Muscle layer of duodenum (tissue), 2 donors: ENCODE results near the gene ABCC12.

Experiments used
- H3K27ac ChIP-seq: one replicate; pipeline ENCODE4 v1.7.0; 2013; ENCODE audit warnings: mild to moderate bottlenecking, low read length
- H3K27me3 ChIP-seq: one replicate; pipeline ENCODE4 v1.7.0; 2013; ENCODE audit warnings: low read depth, mild to moderate bottlenecking, control low read depth, low read length
- H3K36me3 ChIP-seq, 2 donors: one replicate each; pipeline ENCODE4 v1.7.0; 2013; ENCODE audit warnings: low read length in 2 of 2, control low read depth in 1 of 2, mild to moderate bottlenecking in 1 of 2; ENCODE audit not compliant: insufficient read depth in 2 of 2, control insufficient read depth in 1 of 2
- H3K4me1 ChIP-seq, 2 donors: one replicate each; pipeline ENCODE4 v1.7.0; 2013; ENCODE audit warnings: low read length in 2 of 2, mild to moderate bottlenecking in 2 of 2, control low read depth in 1 of 2, moderate library complexity in 1 of 2; ENCODE audit not compliant: insufficient read depth in 2 of 2, control insufficient read depth in 1 of 2
- H3K4me3 ChIP-seq, 2 donors: one replicate each; pipeline ENCODE4 v1.7.0; 2013; ENCODE audit warnings: low read length in 2 of 2, low read depth in 1 of 2, mild to moderate bottlenecking in 1 of 2
- H3K9me3 ChIP-seq, 2 donors: one replicate each; pipeline ENCODE4 v1.7.0; 2013; ENCODE audit warnings: low read length in 2 of 2, control low read depth in 1 of 2, mild to moderate bottlenecking in 1 of 2; ENCODE audit not compliant: control insufficient read depth in 1 of 2
- donor health status: healthy.

The ABCC12 gene

GRCh38 chr16:48129926-48130325 is 25.9 kb downstream of the ABCC12 start:
- H3K4me3 ChIP-seq = no peak overlapping the region
- no peak overlapping the region for H3K27ac ChIP-seq
- H3K9me3 ChIP-seq = no peaks in the 10 kb centered on the region
- H3K36me3 ChIP-seq = no peaks in the 10 kb centered on the region
- no peaks in the 10 kb centered on the region for H3K4me1 ChIP-seq
- H3K27me3 ChIP-seq = no peaks in the 10 kb centered on the region

DNA sequence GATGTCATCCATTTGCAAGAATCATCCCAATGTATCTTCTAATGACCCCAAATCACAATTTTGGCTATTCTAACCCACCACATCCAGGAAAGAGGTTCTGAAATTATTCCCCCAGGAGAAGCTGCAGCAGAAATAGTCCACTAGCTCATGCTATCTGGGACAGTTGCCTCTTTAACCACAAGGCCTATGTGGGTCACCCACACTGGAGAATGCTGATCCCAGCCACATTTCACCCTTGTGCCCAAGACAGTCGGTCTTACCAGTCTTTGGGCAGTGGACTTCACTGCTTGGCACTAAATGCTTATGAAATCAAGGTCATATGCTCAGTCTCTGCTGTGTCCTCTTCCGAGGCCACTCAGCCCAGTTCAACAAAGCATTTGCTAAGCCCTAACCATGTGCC is 27.0 kb downstream of the ABCC12 start:
- no peak overlapping the region for H3K4me3 ChIP-seq
- H3K4me1 ChIP-seq = no peaks in the 10 kb centered on the region
- H3K27ac ChIP-seq = no peak overlapping the region
- no peaks in the 10 kb centered on the region for H3K27me3 ChIP-seq
- H3K36me3 ChIP-seq = no peaks in the 10 kb centered on the region
- H3K9me3 ChIP-seq = no peaks in the 10 kb centered on the region

- H3K27me3 ChIP-seq = no peaks in the 10 kb centered on the region
- no peak overlapping the region for H3K4me3 ChIP-seq
- no peaks in the 10 kb centered on the region for H3K9me3 ChIP-seq
- no peaks in the 10 kb centered on the region for H3K36me3 ChIP-seq
- H3K4me1 ChIP-seq = no peaks in the 10 kb centered on the region
- no peak overlapping the region for H3K27ac ChIP-seq
Measured at GRCh38 chr16:48126801-48127644, 28.8 kb downstream of the ABCC12 start.

DNA sequence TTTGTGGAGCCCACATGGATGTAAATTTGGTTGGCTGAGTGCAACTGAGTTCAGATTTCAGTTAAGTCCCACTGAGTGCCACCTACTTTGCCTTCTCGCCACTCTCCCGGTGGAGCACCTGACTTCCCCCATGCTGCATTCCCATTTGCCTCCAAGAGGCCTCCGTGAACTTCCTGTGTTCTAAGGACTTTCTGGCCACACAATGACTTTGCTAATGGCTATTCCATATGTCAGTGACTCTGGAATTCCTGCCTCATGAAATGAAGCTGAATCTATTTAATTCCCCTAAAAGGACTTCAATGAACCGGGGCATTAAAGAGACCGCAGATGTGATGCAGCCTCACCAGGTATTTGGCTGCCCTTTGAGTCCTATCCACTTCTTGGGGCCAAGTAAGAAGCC is 29.9 kb downstream of the ABCC12 start:
- H3K9me3 ChIP-seq = no peaks in the 10 kb centered on the region
- no peak overlapping the region for H3K4me3 ChIP-seq
- no peaks in the 10 kb centered on the region for H3K27me3 ChIP-seq
- H3K27ac ChIP-seq = no peak overlapping the region
- no peaks in the 10 kb centered on the region for H3K36me3 ChIP-seq
- H3K4me1 ChIP-seq = no peaks in the 10 kb centered on the region

DNA sequence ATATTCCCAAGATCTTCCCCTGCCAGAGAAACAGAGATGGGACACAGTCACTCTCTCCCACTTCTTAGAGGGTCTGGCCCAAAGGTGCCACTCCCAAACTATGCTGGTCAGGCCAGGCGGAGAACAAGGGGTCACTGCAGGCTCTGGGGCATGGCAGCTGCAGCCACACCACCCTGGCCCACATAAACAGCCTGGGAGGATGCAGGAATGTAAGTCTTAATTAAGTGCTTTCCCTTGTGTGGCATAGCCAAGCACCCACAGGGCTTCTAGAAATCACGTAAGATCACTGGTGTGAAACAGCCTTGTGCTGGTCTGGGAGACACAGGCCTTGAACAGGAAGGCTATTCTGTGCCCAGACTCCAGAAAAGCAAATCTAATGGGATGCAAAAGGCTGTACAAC is 31.5 kb downstream of the ABCC12 start:
- Histone ChIP-seq H3K27ac (no peak overlapping the region), H3K36me3 (no peaks in the 10 kb centered on the region)

GRCh38 chr16:48123104-48123788 is 32.5 kb downstream of the ABCC12 start:
- no peak overlapping the region for H3K4me3 ChIP-seq
- no peaks in the 10 kb centered on the region for H3K27me3 ChIP-seq
- no peaks in the 10 kb centered on the region for H3K9me3 ChIP-seq
- no peaks in the 10 kb centered on the region for H3K4me1 ChIP-seq
- no peaks in the 10 kb centered on the region for H3K36me3 ChIP-seq
- H3K27ac ChIP-seq = no peak overlapping the region

More for the DNA sequence above, 31.5 kb downstream of the ABCC12 start:
- no peaks in the 10 kb centered on the region for H3K4me1 ChIP-seq
- no peak overlapping the region for H3K4me3 ChIP-seq
- no peaks in the 10 kb centered on the region for H3K9me3 ChIP-seq
- no peaks in the 10 kb centered on the region for H3K27me3 ChIP-seq

- H3K4me3 ChIP-seq = no peak overlapping the region
- no peaks in the 10 kb centered on the region for H3K36me3 ChIP-seq
- H3K9me3 ChIP-seq = no peaks in the 10 kb centered on the region
- H3K27ac ChIP-seq = no peak overlapping the region
- H3K27me3 ChIP-seq = no peaks in the 10 kb centered on the region
- no peaks in the 10 kb centered on the region for H3K4me1 ChIP-seq
Measured at GRCh38 chr16:48121276-48121675, 34.5 kb downstream of the ABCC12 start.

GRCh38 chr16:48118841-48119240 is 37.0 kb downstream of the ABCC12 start:
- Histone ChIP-seq H3K27ac (no peak overlapping the region), H3K36me3 (no peaks in the 10 kb centered on the region), H3K27me3 (no peaks in the 10 kb centered on the region), H3K4me1 (no peaks in the 10 kb centered on the region), H3K4me3 (no peak overlapping the region), H3K9me3 (no peaks in the 10 kb centered on the region)

DNA sequence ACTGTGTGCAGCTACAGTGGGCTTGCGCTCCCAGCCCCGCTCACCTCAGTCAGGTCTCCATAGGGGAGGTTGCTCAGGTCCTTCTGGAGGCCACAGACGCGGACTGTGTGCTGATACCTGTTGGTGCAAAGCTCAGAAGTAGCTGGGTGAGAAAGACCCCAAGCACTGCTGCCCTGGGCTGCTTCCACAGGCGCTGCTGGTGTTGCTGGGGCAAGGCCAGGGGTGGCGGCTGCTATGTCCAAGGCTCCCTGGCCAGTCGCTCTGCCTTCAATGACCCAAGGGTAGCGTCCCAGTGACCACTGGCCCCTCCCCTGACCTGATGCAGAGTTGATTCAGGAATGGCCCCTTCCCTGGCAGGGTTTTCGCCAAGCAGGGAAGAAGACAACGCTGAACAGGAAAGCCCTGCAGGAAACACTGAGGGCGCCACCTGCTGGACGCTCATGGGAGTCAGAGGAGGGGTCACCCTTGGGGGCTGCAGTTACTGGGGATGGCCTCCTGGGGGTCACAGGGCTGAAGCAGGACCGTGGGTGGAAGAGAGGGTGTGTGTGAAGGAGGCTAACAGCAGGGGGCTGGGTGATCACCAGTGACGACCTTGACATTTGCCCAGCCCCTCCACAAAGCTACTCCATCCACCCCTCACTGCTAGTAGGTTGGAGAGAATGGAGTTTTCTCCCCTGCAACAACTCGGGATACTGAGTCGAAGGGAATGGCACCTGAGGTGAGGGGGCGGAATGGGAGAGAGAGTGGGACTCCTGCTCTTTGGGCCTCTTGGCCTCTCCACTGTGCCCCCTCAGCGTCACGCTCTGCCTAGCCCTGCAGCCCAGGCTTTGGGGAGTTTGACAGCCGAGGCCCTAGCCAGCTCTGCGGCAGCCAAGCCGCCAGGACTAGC is 38.3 kb downstream of the ABCC12 start:
- no peak overlapping the region for H3K4me3 ChIP-seq
- no peaks in the 10 kb centered on the region for H3K27me3 ChIP-seq
- H3K27ac ChIP-seq = no peak overlapping the region
- H3K9me3 ChIP-seq = no peaks in the 10 kb centered on the region
- H3K36me3 ChIP-seq = no peaks in the 10 kb centered on the region
- H3K4me1 ChIP-seq = no peaks in the 10 kb centered on the region

DNA sequence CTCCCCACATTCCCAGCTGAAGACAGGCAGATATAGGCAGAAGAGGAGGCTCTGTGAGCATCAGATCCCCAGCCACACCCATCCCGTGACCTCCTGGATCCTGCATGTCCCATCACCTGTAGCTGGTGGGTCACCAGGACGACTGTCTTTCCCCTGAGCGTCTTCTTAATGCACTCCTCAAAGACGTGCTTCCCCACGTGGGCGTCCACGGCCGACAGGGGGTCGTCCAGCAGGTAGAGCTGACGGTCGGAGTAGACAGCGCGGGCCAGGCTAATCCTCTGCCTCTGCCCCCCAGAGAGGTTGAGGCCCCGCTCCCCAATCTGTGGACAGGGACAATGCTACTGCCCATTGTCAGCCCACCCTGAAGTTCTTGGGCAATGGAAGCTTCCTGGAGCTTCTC is 40.5 kb downstream of the ABCC12 start:
- Histone ChIP-seq H3K36me3 (no peaks in the 10 kb centered on the region), H3K27me3 (no peaks in the 10 kb centered on the region), H3K4me3 (no peak overlapping the region), H3K27ac (no peak overlapping the region), H3K9me3 (no peaks in the 10 kb centered on the region), H3K4me1 (no peaks in the 10 kb centered on the region)

DNA sequence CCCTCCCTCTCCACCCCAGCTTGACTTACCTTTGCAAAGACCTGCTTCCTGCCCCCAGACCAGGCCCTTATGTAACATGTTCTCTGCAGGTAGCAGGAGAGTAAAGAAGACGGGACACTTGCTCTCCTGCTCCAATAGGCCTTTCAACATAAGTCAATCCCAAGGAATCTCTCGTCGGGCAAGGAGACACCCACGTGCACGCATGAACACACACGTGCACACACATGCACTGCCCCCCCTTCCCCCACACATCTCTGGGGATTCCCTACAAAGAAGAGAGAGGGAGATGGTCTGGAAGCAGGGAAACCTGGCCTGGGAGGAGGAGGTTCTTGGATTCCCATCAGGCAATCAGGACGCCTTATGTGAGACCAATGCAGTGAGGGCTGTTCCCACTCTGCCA is 41.4 kb downstream of the ABCC12 start:
- H3K4me3 ChIP-seq = no peak overlapping the region
- H3K27me3 ChIP-seq = no peaks in the 10 kb centered on the region
- no peak overlapping the region for H3K27ac ChIP-seq
- H3K9me3 ChIP-seq = no peaks in the 10 kb centered on the region
- H3K36me3 ChIP-seq = no peaks in the 10 kb centered on the region
- H3K4me1 ChIP-seq = no peaks in the 10 kb centered on the region
